Measurements from ENCODE around the gene TAB2. TPM values are rescaled to one million over a fixed set of nuclear protein-coding genes. Genes with fewer than 3 reads are reported as not detected.

The TAB2 gene, protein sequence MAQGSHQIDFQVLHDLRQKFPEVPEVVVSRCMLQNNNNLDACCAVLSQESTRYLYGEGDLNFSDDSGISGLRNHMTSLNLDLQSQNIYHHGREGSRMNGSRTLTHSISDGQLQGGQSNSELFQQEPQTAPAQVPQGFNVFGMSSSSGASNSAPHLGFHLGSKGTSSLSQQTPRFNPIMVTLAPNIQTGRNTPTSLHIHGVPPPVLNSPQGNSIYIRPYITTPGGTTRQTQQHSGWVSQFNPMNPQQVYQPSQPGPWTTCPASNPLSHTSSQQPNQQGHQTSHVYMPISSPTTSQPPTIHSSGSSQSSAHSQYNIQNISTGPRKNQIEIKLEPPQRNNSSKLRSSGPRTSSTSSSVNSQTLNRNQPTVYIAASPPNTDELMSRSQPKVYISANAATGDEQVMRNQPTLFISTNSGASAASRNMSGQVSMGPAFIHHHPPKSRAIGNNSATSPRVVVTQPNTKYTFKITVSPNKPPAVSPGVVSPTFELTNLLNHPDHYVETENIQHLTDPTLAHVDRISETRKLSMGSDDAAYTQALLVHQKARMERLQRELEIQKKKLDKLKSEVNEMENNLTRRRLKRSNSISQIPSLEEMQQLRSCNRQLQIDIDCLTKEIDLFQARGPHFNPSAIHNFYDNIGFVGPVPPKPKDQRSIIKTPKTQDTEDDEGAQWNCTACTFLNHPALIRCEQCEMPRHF
- 10 to 100 TPM; 43.6 to 89.9 (median 64.7) TPM for total RNA-seq

DNA sequence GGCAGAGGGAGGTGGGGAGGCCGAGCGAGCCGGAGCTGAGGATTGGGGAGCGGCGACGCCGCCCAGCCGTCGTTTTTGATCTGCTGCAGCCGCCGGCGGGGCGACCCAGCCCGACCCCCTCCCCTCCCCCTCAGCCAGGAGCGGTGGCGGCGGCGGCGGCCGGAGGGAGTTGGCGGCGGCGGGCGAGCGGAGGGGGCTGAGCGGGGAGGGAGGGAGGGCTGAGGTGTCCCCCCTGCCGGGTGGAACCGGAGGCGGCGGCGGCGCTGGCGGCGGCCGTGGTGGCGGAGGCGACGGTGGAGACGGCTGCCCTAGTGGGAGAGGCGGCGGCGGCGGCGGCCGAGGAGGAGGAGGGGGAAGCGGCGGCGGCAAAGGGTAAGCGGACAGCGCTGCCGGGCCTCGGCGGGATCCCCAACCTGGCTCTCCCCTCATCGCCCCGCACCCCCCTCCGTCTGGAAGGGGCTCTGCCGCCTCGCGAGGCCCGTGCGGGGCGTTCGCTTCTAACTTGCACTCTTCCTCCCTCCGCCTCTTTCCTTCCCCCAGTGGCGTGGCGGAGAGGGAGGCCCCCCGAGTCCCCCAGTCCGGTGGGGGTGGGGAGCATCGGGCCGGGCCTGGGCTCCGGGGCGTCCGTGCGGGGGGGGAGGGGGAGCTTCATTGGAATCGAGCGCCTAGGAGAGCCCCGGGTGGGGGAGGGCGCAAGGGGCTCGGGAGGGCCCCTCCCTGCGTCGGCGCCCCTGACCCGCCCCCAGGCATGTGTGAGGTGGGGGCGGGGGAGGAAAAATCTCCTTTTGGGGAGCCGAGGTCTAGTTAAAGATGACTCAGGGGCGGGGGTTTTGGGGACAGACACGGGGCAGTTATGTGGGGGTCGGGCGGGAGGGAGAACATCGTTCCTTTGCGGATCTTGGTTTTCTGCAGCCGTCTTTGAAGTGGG, at the start of gene TAB2:
Gene TAB2, plus strand, starts transcription at position 69 of the 928 bp plus-strand sequence. CDS start 52,286 bp downstream, outside the sequence.
- in situ Hi-C loops (cut with MboI; ENCODE audit: low pct_ligation_motif_present in 1 of 4, low pct_unique_long_range_greater_than_20kb in 1 of 4, low sequenced_read_pairs in 3 of 4), result no loop called here
- H3K36me3 ChIP-seq, result no peaks in the 10 kb centered on the region
- H3K27ac ChIP-seq, result peak within 1 kb of the TSS; percentile 95 to 100 (median 99)
- DNase-seq, result peak; percentile 44
- H3K4me3 ChIP-seq, result peak within 1 kb of the TSS; percentile 77 to 96 (median 91)
- H3K9me3 ChIP-seq, result no peaks in the 10 kb centered on the region
- intact Hi-C loops (cut with DNase I; ENCODE audit: low total_unique reads), result loop anchor here (10.0 kb wide), 1 partner anchor 233 kb away; no protein-coding TSS in a partner anchor
- peaks cover 0 to 48% (median 29%) of the 10 kb centered on the region in 4 donors for H3K4me1 ChIP-seq
- WGBS, 2 donors (ENCODE audit: low coverage in 1 of 2), result 1% methylated on average over 44 of the region's 92 CpGs; no CpG with 5 or more reads in 1 of the 2 donors
- no peaks in the 10 kb centered on the region for H3K27me3 ChIP-seq
- TF ChIP-seq EP300 (IDR thresholded peaks at IDR 0.05; ENCODE audit: low read depth), result no peak
- TF ChIP-seq, protein P1, sequence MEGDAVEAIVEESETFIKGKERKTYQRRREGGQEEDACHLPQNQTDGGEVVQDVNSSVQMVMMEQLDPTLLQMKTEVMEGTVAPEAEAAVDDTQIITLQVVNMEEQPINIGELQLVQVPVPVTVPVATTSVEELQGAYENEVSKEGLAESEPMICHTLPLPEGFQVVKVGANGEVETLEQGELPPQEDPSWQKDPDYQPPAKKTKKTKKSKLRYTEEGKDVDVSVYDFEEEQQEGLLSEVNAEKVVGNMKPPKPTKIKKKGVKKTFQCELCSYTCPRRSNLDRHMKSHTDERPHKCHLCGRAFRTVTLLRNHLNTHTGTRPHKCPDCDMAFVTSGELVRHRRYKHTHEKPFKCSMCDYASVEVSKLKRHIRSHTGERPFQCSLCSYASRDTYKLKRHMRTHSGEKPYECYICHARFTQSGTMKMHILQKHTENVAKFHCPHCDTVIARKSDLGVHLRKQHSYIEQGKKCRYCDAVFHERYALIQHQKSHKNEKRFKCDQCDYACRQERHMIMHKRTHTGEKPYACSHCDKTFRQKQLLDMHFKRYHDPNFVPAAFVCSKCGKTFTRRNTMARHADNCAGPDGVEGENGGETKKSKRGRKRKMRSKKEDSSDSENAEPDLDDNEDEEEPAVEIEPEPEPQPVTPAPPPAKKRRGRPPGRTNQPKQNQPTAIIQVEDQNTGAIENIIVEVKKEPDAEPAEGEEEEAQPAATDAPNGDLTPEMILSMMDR (IDR thresholded peaks at IDR 0.05), result no peak
- no peak for TF ChIP-seq POLR2AphosphoS5 (IDR thresholded peaks at IDR 0.05)

DNA sequence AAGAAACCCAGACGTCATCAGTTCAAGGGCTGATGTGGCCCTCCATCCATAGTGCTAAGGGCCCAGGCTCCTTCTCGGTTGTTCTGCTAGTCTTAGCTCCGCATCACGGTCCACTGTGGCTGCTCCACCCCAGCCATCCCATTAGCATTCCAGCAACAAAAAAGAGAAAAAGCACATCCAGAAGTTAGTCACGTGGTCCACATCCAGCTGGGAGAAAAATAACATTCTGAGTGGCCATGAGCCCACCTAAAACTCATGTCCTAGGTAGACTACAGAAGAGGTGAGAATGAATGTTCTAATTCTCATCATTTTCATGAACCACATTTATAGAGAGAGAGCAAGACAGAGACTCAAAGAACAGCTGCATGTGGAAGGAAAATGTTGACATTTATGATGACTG, 49.4 kb upstream of the TAB2 start:
- Histone ChIP-seq H3K4me1 (peaks cover 0 to 3% (median 0%) of the 10 kb centered on the region in 4 donors), H3K4me3 (no peak overlapping the region), H3K27ac (no peak overlapping the region), H3K36me3 (no peaks in the 10 kb centered on the region), H3K27me3 (no peaks in the 10 kb centered on the region), H3K9me3 (no peaks in the 10 kb centered on the region)
- DNase-seq, result no peak
- TF ChIP-seq POLR2AphosphoS5 (IDR thresholded peaks at IDR 0.05) (no peak), POLR2A (IDR thresholded peaks at IDR 0.05) (no peak), EP300 (IDR thresholded peaks at IDR 0.05; ENCODE audit: low read depth) (no peak)
- TF ChIP-seq, protein P1 (IDR thresholded peaks at IDR 0.05), result no peak
- WGBS, 2 donors (ENCODE audit: low coverage in 1 of 2), result 89 to 96% methylated on average over 5 of the region's 5 CpGs
- in situ Hi-C loops (cut with MboI; ENCODE audit: low pct_ligation_motif_present in 1 of 4, low pct_unique_long_range_greater_than_20kb in 1 of 4, low sequenced_read_pairs in 3 of 4) (no loop called here), intact Hi-C loops (cut with DNase I; ENCODE audit: low total_unique reads) (no loop called here)

DNA sequence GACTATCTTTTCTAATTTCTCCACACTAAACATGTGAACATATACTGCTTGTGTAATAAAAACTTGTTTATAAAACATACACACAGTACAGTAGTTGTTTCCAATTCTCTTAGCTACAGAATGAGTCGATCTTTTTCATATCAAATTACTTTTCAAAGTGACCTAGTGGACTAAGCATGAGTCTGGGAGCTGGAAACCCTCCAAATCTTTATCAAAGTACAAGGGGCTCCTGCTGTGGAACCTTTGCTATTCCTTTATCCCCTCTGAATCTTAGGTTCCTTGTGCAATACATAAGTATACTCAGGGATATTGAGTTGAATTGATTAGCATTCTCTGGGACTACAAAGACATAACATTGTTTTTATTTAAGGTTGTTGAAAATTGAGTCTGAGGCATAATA, 48.7 kb upstream of the TAB2 start:
- H3K4me1 ChIP-seq, result peaks cover 0 to 3% (median 0%) of the 10 kb centered on the region in 4 donors

More for the DNA sequence above, 48.7 kb upstream of the TAB2 start:
- WGBS, 2 donors (ENCODE audit: low coverage in 1 of 2), result 44 to 69% methylated on average over 1 of the region's 1 CpG
- no peak overlapping the region for H3K4me3 ChIP-seq
- no peak for TF ChIP-seq POLR2AphosphoS5 (IDR thresholded peaks at IDR 0.05)
- no peak for TF ChIP-seq POLR2A (IDR thresholded peaks at IDR 0.05)
- no peak for TF ChIP-seq EP300 (IDR thresholded peaks at IDR 0.05; ENCODE audit: low read depth)
- TF ChIP-seq, protein P1 (IDR thresholded peaks at IDR 0.05), result no peak
- no peaks in the 10 kb centered on the region for H3K9me3 ChIP-seq
- H3K27ac ChIP-seq, result no peak overlapping the region
- in situ Hi-C loops (cut with MboI; ENCODE audit: low pct_ligation_motif_present in 1 of 4, low pct_unique_long_range_greater_than_20kb in 1 of 4, low sequenced_read_pairs in 3 of 4), result no loop called here
- no peaks in the 10 kb centered on the region for H3K36me3 ChIP-seq
- intact Hi-C loops (cut with DNase I; ENCODE audit: low total_unique reads), result no loop called here
- no peaks in the 10 kb centered on the region for H3K27me3 ChIP-seq
- no peak for DNase-seq
